Right lobe of liver (tissue), 4 donors: ENCODE measurements around the gene ATG4C.

ENCODE experiments used
- POLR2A ChIP-seq: fragments of 450-650 bp; IDR thresholded peaks from one replicate; pipeline ENCODE4 v1.6.1; 2017; ENCODE audit warnings: antibody characterized with exemption, mild to moderate bottlenecking
- TF ChIP-seq, protein P1 (sequence below), 4 donors: fragments of 200-600 bp in 3 of 4; fragments of 450-650 bp in 1 of 4; IDR thresholded peaks; one replicate each; pipeline versions ENCODE4 v1.5.1 to v1.8.0; 2016 to 2022; ENCODE audit warnings: antibody characterized with exemption in 4 of 4, mild to moderate bottlenecking in 2 of 4
- donor health status: DM: no; HTN: no; CAD: no.
- donor health status: DM: no; HTN: no; CAD: no.
- donor health status: DM: no; HTN: yes; CAD: no.

DNA sequence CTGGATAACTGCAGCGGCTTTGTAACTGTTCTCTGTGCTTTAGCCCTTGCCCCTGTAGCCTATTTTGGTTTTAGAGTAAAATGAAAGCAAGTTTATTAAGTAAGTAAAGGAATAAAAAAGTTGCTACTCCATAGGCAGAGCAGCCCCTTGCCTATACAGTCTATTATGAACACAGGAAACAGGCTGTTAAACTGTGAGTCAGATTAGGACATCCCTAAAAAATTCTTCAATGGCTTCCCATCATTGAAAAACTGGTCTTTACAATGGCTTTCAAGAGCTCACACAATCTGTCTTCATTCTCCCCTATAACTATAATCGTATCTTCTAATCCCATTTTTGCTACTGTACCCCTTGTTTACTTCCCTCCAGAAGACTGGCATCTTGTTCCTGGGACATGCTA is 43.0 kb downstream of the ATG4C start:
- TF ChIP-seq, protein P1, sequence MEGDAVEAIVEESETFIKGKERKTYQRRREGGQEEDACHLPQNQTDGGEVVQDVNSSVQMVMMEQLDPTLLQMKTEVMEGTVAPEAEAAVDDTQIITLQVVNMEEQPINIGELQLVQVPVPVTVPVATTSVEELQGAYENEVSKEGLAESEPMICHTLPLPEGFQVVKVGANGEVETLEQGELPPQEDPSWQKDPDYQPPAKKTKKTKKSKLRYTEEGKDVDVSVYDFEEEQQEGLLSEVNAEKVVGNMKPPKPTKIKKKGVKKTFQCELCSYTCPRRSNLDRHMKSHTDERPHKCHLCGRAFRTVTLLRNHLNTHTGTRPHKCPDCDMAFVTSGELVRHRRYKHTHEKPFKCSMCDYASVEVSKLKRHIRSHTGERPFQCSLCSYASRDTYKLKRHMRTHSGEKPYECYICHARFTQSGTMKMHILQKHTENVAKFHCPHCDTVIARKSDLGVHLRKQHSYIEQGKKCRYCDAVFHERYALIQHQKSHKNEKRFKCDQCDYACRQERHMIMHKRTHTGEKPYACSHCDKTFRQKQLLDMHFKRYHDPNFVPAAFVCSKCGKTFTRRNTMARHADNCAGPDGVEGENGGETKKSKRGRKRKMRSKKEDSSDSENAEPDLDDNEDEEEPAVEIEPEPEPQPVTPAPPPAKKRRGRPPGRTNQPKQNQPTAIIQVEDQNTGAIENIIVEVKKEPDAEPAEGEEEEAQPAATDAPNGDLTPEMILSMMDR (IDR thresholded peaks at IDR 0.05) = no peak
- no peak for TF ChIP-seq POLR2A
